ENCODE results near the gene LHPP. TPM values are rescaled to one million over a fixed set of nuclear protein-coding genes. Genes with fewer than 3 reads are reported as not detected.

LHPP gene
- total RNA-seq, 2 experiments from 2014 or later: 11.1 to 15.1 TPM

GRCh38 chr10:124512040-124512428 lies 50.4 kb downstream of the LHPP start:
- ATAC-seq: no peak
- H3K4me1 Mint-ChIP-seq (ENCODE audit: low read depth): peaks cover 12% of the 10 kb centered on the region
- peak overlapping the region; percentile 42 for H3K27ac Mint-ChIP-seq
- H3K36me3 Mint-ChIP-seq (ENCODE audit: low read depth): no peaks in the 10 kb centered on the region
- no peak overlapping the region for H3K4me3 Mint-ChIP-seq
- DNase-seq: no peak
- H3K9me3 Mint-ChIP-seq: no peaks in the 10 kb centered on the region
- no peak for TF ChIP-seq CTCF (IDR thresholded peaks at IDR 0.05)
- ChIA-PET POLR2A (no interaction called here), CTCF (interaction anchor here (1.4 kb wide), 1 partner anchor 18 kb away, joined by 3 read pairs; no protein-coding TSS in a partner anchor)
- no peaks in the 10 kb centered on the region for H3K27me3 Mint-ChIP-seq
- intact Hi-C loops (cut with micrococcal nuclease): no loop called here

DNA sequence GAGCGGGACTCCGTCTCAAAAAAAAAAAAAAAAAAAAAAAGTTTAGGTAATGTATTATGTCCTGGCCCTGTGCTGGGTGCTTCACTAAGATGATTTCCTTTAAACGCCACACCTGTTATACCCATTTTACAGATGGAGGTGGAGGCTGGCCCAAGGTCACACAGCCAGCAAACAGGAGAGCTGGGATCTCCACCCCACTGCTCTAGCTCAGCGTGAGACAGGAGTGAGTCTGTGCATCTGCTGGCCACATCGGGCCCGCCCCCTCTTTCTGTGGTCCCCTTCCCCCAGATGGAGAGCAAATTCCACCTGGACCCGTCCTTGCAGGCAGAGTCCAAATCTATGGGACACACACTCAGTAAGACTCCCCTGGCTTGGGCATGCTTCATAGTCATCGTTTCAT lies 51.0 kb downstream of the LHPP start:
- Mint-ChIP-seq H3K27ac (no peak overlapping the region), H3K4me3 (no peak overlapping the region), H3K4me1 (ENCODE audit: low read depth) (peaks cover 12% of the 10 kb centered on the region), H3K27me3 (no peaks in the 10 kb centered on the region), H3K36me3 (ENCODE audit: low read depth) (no peaks in the 10 kb centered on the region), H3K9me3 (no peaks in the 10 kb centered on the region)
- ChIA-PET POLR2A (no interaction called here), CTCF (interaction anchor here (1.4 kb wide), 1 partner anchor 18 kb away, joined by 3 read pairs; no protein-coding TSS in a partner anchor)
- no peak for TF ChIP-seq CTCF (IDR thresholded peaks at IDR 0.05)
- ATAC-seq: no peak
- DNase-seq: no peak
- intact Hi-C loops (cut with micrococcal nuclease): no loop called here

GRCh38 chr10:124515244-124515970 lies 53.8 kb downstream of the LHPP start:
- Mint-ChIP-seq H3K9me3 (no peaks in the 10 kb centered on the region), H3K4me1 (ENCODE audit: low read depth) (peaks cover 12% of the 10 kb centered on the region), H3K27ac (no peak overlapping the region), H3K4me3 (no peak overlapping the region), H3K36me3 (ENCODE audit: low read depth) (peaks cover 1% of the 10 kb centered on the region), H3K27me3 (no peaks in the 10 kb centered on the region)
- POLR2A ChIA-PET: no interaction called here
- CTCF ChIA-PET: no interaction called here
- no peak for TF ChIP-seq CTCF (IDR thresholded peaks at IDR 0.05)
- intact Hi-C loops (cut with micrococcal nuclease): no loop called here
- ATAC-seq (no peak), DNase-seq (no peak)

DNA sequence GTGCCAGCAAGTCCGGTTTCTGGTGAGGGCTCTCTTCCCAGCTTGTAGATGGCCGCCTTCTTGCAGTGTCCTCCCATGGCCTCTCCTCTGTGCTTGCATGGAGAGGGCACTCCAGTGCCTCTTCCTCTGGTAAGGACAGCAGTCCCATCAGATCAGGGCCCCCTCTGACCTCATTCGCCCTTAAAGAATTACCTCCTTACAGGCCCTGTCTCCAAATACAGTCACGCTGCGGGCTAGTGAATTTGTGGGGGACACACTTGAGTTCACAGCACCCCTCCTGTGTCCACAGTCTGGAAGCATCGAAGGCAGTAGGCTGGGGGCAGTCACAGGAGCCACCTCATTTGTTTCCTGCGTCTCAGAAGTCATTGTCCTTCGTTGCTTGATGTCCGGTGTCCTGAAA lies 54.6 kb downstream of the LHPP start:
- H3K36me3 Mint-ChIP-seq (ENCODE audit: low read depth): peaks cover 1% of the 10 kb centered on the region
- no peaks in the 10 kb centered on the region for H3K9me3 Mint-ChIP-seq
- ChIA-PET CTCF (no interaction called here), POLR2A (no interaction called here)
- DNase-seq (no peak), ATAC-seq (no peak)
- peaks cover 11% of the 10 kb centered on the region for H3K4me1 Mint-ChIP-seq (ENCODE audit: low read depth)
- no peak overlapping the region for H3K27ac Mint-ChIP-seq
- H3K4me3 Mint-ChIP-seq: no peak overlapping the region
- TF ChIP-seq CTCF (IDR thresholded peaks at IDR 0.05): no peak
- H3K27me3 Mint-ChIP-seq: no peaks in the 10 kb centered on the region
- intact Hi-C loops (cut with micrococcal nuclease): no loop called here

- intact Hi-C loops (cut with micrococcal nuclease): no loop called here
- no peak for ATAC-seq
- Mint-ChIP-seq H3K27ac (no peak overlapping the region), H3K4me3 (no peak overlapping the region), H3K27me3 (no peaks in the 10 kb centered on the region), H3K36me3 (ENCODE audit: low read depth) (peaks cover 1% of the 10 kb centered on the region), H3K9me3 (no peaks in the 10 kb centered on the region), H3K4me1 (ENCODE audit: low read depth) (peaks cover 4% of the 10 kb centered on the region)
- DNase-seq: no peak
- ChIA-PET POLR2A (no interaction called here), CTCF (no interaction called here)
- TF ChIP-seq CTCF (IDR thresholded peaks at IDR 0.05): no peak
Observed at GRCh38 chr10:124516746-124517397, 55.2 kb downstream of the LHPP start.

Measured in activated CD8-positive, alpha-beta T cell treated with anti-CD3 and anti-CD28 coated beads for 36 hours (primary cell).